Left cardiac atrium (tissue), 4 donors: ENCODE results near the gene SH3PXD2A. TPM values are rescaled to one million over a fixed set of nuclear protein-coding genes. Genes with fewer than 3 reads are reported as not detected.

Experiments used
- ATAC-seq, 2 donors: fragments of 200-7000 bp; cut with Tn5 transposase; one replicate each; pipeline ENCODE4 v1.9.1; 2020; ENCODE audit warnings: mild to moderate bottlenecking in 2 of 2, moderate library complexity in 2 of 2
- DNase-seq: peaks from one replicate; pipeline ENCODE4 v3.0.0-alpha.2; 2020
- intact Hi-C, 2 donors: fragments of 100-400 bp; cut with DNase I; formaldehyde crosslinking; loops; one replicate each; pipeline versions ENCODE4 v1.14.1 to v1.15.1; 2022 to 2023
- total RNA-seq, 2 donors: library from RNA; stranded (reverse); fragmentation: NEBNext Ultra II Directional; extraction: Animal tissue kit (Norgen Biotek cat#: 25700); gene quantifications; one replicate each; pipeline ENCODE4 v1.2.1, GENCODE V29; 2021
- donor health status: DM: no; HTN: yes; CAD: no.
- donor health status: DM: no; HTN: yes; CAD: no; lungs with severe emphysema.
- donor health status: DM: yes; HTN: yes; CAD: no.
- donor health status: Dilated cardiomyopathy.

Gene SH3PXD2A
- total RNA-seq, 2 donors from 2014 or later: 24.6 to 27.7 TPM

DNA sequence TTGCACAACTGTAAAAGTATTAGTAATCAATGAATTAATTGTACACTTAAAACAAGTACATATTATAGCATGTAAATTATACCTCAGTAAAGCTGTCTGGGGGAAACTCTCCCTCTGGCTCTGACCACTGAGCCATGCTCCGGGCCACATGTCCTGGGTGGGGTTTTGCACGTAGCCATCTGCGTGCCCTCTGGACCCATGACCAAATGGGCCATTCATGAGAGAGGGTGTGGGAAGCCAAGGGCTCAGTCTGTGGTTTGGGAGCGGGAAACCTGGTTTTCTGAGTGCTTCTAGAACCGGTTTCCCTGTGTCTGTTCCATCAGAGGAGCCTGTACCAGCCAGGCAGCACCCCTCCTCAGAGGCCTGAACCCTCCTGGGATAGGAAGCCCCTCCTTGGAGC lies 143.2 kb downstream of the SH3PXD2A start:
- ATAC-seq (no peak), DNase-seq (no peak)
- intact Hi-C loops: loop anchor here in 1 of 2 donors (2.0 kb wide), 1 partner anchor 147 kb away; no protein-coding TSS in a partner anchor

DNA sequence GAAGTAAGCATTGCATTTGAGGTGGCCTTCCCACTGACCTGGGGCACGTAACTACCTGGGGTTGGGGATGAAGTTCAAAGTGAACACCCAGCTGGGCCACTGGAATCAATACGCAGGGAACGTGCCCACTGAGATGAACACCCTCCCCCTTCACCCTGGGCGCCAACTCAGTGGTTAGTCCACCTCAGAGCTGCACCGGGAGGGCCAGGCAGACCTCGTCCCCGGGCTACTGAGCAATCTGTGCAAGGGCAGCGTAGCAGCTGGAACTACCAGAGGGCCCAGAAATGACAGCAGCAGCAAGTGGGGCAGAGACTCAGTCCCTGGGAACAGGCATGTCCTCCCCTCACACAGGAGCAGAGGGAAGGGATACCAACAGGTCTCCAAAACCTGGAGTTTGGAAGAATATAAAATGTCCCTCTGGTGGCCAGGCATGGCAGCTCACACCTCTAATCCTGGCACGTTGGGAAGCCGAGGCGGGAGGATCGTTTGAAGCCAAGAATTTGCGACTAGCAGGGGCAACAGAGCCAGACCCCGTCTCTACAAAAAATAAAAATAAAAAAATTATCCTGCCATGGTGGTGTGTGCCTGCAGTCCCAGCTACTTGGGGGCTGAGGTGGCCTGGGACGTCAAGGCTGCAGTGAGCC lies 143.9 kb downstream of the SH3PXD2A start:
- intact Hi-C loops: no loop called here
- DNase-seq (no peak), ATAC-seq (no peak)

DNA sequence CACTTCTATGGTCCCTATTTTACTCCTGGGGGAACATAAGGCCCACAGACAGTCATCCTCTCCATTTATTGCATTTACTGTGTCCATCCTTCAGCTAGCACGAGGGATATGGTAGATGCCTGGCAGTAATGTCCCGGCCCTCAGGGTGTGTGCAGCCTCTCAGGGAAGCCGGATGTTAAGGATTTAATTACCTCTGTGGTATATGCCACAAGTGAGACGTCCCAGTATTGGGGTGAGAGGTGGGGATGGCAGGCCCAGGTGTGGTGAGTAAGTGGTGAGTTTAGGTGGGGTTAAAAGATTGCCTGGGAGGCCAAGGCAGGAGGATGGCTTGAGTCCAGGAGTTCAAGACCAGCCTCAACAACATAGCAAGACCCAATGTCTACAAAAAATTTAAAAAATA lies 144.9 kb downstream of the SH3PXD2A start:
- no peak for ATAC-seq
- intact Hi-C loops: no loop called here

DNA sequence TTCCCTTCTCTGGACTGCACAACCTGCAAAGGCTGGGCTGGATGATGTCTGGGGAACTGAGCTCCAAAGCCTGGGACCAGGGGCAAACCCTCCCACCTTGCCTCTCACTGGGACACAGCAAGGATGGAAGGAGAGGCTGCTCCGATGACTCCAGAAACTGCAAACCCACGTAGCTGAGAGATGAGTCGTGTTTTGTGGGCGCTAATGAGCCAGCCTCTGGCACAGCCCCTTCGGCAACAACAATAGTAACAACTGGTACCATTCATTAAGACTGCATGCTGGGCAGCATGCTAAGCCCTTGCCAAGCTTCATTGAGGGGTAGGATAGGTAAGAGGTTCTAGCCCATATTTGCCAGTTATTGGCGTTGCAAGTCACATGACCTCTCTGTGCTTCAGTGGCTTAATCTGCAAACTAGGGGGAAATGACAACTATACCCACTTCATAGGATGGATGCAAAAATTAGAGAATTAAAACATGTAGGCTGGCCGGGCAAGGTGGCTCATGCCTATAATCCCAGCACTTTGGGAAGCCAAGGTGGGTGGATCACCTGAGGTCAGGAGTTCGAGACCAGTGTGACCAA lies 145.9 kb downstream of the SH3PXD2A start:
- intact Hi-C loops: no loop called here
- ATAC-seq: no peak
- no peak for DNase-seq

More for the DNA sequence above, 144.9 kb downstream of the SH3PXD2A start:
- no peak for DNase-seq

DNA sequence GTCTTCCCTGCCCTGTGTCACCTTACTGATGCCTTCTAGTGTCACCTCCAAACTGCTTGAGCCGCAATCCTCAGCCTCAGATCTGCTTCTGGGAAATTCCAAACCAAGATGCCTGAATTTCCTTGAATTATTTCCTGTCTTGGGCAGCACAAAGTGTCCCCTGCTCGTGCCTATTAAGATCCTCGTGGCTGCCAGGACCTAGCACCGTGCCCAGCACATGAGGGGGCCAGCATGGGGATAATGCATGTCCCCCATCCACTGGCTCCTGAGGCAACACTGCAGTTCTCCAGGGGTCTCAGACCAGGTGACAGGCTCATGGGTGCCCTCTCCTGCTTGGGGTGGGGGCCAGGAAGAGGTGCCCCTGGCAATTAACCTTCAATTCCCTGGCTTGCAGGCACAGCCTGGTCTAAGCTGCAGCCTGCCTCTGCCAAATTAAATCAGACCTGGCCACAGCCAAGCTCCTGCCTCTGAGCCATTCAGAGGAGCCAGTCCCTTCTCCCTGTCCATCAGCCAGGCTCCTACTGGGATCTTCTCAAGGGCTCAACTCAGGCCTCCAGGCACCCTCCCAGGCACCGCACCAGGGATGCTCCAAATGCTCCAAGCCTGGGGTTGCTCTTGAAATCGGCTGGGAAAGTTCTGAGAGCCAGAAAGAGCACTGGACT lies 146.6 kb downstream of the SH3PXD2A start:
- DNase-seq: no peak
- ATAC-seq: no peak
- intact Hi-C loops: no loop called here

DNA sequence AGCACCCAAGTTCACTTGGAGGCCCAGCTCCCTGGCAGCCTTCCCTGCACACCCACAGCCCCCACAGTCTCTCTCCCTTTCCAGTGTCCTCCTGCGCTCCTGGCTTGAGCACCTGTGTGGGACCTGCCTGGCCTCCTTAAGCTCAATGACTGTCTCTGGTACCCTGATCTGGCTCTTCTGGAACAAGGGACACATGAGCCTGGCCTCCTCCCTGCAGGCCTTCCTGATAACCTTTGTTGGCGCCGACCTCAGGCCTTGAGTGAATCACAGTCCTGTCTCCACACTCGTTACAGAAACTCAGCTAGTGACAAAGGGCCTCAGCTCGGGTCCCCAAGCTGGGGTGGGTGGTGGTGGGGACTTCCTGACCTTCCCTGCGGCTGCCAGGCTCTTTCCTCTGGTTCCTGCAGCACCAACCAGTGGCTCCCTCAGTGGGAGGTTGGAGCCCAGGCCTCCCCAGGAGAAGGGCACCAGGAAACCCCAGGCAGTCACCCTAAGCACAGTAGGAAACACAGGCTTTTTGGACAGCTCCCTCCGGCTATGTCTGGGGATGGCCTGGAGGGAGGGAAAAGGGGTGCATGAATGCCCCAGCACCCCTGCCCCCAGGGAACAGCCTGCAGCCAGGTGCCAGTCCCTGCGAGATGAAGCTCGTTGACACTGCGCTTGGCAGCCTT lies 147.3 kb downstream of the SH3PXD2A start:
- no peak for DNase-seq
- intact Hi-C loops: no loop called here
- no peak for ATAC-seq

DNA sequence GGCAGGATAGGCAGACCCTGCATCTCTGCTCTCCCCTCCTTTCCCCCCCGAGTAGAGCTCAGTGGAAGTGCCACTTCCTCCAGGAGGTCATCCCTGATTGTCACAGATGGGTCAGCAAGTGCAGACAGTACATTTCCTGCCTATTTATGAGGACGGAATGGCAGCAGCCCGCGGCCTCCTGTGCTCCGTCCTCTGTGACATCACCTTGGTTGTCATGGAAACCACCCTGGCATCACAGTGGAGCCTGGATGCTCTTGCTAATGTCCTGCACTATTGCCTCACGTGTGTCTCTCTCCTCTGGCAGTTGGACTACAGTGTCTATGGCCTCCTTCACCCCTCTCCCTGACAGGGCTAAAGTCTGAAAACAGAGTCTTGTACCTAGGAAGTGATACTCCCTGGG lies 148.6 kb downstream of the SH3PXD2A start:
- DNase-seq: no peak
- ATAC-seq: no peak
- intact Hi-C loops: no loop called here

DNA sequence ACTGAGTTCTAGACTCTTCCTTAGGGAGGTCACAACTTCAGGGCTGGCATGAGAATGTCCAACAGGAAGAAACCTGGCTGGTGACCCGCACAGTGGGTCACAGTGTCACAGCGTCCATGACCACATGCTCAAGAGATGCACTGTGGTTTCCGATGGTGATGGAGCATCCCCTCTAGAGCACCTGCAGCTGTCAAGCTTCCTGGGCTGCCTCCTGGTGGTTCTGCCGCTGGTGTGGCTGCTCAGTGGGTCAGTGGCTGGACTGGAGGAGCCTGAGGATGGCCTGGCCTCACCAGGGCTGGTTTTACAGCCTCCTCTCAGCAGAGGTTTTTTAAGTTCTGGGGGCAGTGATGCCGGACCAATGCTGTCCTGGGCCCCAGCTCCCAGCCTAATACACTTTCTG lies 149.3 kb downstream of the SH3PXD2A start:
- ATAC-seq (no peak), DNase-seq (no peak)
- intact Hi-C loops: no loop called here

DNA sequence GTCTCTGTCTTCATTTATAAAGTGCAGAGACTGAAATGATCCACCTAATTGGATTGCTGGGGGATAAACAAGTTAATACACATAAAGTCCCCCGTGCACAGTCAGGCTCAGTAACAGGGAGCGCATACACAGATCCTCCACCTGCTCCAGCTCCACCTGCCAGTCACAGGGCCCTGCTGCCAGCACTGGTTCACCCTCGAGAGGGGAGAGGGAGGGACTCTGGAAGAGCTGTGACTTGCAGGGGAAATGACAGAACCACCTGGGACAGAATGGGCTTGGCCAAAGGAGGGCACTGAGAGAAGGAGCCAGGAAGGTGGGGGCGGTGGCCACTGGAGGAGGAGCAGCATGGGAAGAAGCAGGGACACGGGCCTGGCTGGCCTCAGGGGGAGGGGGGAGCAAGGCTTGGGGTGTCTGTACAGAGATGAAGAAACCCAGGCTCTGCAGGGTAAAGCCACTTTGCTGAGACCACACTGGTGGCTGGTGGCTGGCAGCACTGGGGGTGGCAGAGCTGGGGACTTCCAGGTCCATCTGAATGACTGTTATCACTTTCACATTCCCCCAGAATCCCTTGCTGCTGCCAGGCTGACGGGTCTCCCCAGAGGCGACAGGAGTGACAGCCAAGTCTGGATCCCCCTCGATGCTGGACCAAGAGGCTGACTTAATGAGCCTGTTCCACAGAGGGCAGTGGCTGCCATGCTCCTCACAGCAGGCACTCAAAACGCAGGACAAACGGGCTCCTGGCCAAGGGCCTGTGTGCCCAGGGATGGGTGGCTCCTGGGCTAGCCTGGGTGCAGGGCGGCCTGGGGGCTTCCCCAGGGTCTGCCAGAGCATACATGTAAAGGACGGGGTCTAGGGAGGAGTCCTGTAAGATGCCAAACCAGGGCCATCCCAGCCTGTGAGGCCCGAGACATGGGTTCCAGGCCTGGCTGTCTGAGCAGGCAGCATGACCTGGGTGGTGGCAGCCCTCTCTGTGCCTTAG lies 151.1 kb downstream of the SH3PXD2A start:
- no peak for DNase-seq
- intact Hi-C loops: no loop called here
- ATAC-seq: no peak

DNA sequence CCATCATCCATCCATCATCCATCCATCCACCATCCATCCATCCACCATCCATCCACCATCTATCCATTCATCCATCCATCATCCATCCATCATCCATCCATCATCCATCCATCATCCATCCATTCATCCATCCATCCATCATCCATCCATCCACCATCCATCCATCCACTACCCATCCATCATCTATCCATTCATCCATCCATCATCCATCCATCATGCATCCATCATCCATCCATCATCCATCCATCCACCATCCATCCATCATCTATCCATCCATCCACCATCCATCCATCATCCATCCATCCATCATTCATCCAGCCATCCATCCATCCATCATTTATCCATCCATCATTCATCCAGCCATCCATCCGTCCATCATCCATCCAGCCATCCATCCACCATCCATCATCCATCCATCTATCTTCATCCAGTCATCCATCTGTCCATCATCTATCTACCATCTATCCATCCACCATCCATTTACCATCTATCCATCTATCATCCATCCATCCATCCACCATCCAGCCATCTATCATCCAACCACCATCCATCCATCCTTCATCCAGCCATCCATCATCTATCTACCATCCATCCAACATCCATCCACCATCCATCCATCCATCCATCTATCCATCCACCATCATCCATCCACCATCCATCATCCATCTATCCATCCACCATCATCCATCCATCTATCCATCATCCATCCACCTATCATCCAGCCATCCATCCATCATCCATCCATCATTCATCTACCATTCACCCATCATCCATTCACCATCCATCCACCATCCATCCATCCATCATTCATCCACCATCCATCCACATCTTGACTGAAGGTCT lies 153.8 kb downstream of the SH3PXD2A start:
- ATAC-seq (no peak), DNase-seq (no peak)
- intact Hi-C loops: no loop called here

DNA sequence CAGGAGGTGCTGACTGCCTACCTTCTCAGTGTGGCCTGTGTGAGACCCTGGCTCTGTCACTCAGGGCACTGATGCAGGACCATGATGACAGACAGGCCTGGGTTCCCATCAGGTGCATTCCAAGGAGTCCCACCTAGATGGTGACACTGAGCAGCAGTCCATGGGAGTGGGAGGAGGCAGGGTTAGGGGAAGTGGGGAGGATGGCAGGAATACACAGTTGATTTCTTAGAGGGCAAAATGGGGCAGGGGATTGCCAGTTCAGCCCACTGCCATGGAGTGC lies 155.0 kb downstream of the SH3PXD2A start:
- no peak for ATAC-seq
- intact Hi-C loops: no loop called here
- DNase-seq: no peak

DNA sequence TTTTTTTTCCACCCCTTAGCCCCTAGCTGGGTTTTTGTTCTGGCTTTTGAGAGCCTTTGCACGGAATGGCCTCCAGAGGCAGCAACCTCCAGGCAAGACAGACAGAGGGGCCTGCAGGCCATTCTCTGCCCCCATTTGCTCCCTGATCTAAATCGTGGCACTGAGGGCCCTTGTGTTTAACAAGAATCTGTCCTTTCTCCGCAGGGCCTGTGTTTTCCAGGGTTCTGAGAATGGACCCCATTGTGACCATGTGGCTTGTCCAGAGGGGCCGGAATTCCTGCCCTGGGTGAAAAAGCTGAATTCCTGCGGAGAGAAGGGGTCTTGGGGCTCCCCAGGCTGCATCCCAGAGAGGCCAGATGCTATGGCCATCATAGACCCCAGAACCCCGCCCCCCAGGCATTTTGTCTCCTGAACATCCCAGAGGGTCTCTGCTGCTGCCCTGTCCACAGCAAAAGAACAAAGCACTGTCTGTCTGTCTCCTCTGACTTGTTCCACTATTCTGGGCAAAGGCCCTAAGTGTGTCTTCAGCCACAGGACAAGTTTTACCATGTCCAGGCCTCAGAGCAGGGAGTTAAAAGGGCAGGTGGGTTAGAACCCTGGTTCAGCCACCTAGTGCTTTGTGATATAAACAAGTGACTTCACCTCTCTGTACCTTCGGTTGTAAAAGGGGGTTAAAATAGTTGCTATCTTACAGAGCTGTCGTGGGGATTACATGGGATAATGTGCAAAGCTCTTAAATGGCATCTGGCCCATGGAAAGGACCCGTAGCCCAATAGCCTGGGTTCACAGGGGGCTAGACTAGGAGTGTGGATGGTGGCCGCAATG lies 155.6 kb downstream of the SH3PXD2A start:
- ATAC-seq: no peak
- DNase-seq: no peak
- intact Hi-C loops: no loop called here

DNA sequence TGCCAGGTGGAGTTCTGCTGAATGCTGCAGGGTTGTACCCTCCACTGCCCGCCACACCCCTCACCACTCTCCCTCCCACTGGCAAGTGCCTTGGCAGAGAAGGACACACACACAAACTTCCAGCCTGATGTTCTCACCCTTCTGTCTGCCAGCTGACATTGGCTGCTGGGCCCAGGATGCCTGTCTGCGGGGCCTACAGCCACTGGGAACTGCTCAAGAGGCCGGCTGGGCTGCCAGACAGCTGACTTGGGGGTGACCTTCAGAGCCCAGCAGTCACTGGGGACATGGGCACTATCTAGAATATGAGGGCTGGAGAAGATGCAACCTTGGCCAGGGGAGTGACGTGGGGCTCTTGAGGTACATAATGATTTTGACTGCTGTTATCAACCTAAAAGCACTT lies 157.1 kb downstream of the SH3PXD2A start:
- ATAC-seq: no peak
- no peak for DNase-seq

DNA sequence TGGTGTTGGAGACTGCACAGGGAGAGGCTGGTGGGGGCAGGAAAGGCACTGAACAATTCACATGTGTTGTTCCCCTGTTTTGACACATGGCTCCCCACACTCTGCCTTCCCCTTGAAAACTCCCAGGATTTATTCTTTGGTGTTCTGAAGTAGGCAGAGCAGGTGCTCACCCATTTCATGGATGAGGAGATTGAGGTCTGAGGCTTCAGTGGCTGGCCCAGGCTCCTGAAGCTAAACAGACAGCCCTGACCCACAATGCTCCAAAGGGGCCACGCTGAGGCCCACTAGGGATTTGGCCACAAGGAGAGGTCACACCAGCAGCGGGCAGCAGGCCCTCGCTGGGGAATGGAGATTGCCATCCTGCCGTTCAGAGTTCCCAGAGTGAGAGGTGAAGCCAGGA lies 157.6 kb downstream of the SH3PXD2A start:
- ATAC-seq (no peak), DNase-seq (no peak)
- intact Hi-C loops: no loop called here

More for the DNA sequence above, 157.1 kb downstream of the SH3PXD2A start:
- intact Hi-C loops: no loop called here

DNA sequence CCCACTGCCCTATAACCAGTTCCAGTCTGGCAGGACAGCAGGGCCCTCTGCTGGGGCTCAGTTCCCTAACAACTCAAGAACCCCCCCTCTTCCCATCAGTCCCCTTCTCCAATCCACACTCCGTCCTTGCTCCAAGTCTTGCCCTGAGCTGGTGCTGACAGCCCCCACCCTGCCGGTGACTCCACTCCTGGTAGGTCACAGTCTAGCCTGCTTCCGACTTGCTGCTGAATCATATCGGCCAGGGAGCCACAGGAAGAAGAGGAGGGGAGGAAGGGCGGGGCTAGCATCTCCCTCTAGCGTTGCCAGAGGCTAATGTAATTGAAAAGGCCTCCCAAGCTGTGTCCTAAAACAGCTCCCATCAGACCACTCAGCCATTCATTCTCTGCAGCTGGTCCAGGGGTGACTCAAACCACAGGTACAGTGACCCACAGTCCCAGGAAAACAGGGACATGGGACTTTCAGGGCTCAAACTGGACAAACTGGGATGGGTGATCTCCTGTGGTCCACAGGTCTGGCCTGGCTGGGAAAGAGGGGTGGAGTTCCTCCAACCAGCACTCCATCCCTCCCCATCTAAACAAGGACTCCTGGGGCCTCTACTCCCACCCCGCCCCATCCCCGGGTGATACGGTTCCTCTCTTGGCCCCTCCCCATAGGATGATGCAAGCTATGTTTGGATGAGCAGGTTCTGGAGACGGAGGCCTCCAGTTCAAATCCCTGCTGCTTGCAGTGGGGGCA lies 158.8 kb downstream of the SH3PXD2A start:
- ATAC-seq: peak; percentile 45 to 90
- DNase-seq: peak; percentile 88
- intact Hi-C loops: no loop called here

DNA sequence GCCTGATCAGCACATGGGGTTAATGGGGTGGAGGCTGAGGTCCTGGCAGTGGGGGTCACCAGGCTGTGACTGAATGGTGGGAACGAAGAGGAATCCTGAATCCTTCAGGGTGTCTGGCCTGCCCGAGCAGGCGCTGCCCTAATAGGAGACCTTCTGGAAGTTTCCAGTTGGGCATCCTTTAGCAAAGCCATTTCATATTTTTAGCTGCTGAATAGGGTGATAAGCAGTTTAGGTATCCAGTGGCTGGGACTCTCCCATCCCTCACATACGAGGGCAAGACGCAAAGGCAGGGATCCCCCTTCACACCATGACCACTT lies 159.3 kb downstream of the SH3PXD2A start:
- no peak for DNase-seq
- intact Hi-C loops: no loop called here
- ATAC-seq: no peak

DNA sequence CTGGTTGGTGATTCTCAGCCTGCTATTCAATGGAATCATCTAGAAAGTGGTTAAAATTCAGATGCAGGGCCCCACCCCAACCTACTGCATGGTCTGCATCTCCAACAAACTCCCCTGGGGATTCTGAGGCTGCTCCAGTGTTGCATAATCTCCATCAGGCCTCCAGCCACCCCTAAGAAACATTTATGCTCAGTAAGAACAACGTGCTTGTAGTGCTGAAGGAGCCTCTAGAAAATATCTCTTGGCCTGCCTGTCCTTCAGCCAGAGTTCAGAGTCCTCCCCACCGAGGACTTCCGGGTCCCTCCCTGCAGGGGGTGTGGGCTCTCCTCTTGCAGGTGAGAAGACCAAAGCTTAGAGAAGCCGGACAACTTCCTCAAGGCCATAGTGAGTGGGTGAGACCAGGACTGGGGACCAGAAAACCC lies 159.8 kb downstream of the SH3PXD2A start:
- intact Hi-C loops: no loop called here
- peak in 1 of 2 donors; percentile 2 for ATAC-seq
- no peak for DNase-seq
